Measurements from ENCODE around the gene KLHDC9.

The KLHDC9 gene

DNA sequence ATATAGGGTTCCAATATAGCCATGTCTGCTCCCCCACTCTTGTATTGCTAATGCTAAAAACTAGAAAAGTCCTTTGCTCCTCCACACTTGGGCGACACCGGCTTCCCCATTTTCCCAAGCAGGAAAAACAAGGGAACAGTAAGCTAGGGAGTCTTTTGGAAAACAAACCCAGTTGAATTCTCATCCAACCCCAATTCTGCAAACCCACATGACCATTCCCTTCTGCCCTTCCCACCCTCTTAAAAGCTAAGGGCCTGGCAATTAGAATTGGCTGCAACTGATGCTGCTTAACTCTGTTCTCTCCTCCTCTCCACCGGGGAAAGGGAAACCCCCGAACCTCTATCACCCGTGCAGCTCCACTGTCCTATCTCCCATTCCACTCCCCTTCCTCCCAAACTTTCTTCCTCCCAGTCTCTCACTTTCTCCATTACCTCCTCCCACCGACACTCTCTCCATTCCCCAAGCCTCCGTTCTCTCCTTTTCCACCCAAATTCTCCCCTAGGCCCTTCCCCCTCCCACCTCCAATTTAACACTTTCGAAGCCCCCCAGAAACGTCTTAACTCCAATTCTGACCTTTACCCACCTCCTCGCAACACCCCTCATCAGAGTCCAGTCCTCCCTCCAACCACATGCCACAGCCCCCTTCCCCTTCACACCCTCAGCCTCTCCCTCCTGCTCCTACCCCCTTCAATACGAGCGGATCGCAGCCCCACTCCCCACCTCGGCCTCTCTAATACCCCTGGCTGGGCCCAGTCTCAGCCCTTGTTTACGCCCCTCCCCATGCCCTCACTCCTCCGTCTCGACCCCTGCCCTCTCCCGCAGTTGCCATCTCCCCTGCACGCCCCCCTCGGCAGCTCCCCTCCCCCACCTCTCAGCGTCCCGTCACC lies 33.6 kb downstream of the KLHDC9 start:
- peak; percentile 18 for DNase-seq (ENCODE audit: low spot score)

DNA sequence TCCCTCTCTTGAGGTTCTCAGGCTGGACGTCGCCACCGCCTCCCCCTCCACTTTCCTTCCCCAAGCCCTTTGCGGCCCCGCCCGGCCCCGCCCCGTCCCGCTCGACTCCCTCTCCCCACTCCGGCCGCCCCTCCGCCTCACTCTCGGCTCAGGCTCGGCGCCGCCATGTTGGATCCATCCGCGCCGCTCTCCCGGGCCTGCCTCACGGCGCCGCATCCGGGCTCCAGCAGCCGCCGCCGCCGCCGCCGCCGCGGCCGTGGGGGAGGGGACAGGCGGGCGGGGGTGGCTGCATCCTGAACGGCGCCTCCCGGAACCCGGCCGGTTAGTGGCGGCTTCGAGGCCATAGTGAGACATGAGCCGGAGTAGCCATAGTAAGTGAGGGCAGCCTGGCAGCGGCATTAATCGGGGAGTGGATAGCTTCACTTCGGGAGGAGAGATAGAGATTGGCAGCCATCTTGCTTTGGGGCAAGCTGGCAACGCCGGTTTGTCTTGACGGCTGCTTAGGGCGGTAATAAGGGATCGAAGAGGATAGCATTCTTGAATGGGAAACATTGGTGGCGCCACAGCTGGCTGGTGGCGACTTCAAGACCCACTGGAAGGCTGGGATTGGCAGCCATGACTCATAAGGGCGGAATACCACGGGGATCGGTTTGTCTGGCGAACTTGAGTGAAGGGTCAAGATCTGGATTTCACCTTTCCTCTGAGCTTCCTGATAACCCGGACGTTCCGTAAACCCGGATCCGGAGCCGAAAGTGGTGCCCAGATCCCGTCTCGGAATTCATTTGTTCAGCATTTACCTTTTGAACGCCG lies 34.5 kb downstream of the KLHDC9 start, which contains the start of gene DEDD:
DEDD (minus strand) TSS at position 258 of the 810 bp plus-strand sequence. CDS start 8,205 bp downstream, outside the sequence.
- peak; percentile 93 for DNase-seq (ENCODE audit: low spot score)

DNA sequence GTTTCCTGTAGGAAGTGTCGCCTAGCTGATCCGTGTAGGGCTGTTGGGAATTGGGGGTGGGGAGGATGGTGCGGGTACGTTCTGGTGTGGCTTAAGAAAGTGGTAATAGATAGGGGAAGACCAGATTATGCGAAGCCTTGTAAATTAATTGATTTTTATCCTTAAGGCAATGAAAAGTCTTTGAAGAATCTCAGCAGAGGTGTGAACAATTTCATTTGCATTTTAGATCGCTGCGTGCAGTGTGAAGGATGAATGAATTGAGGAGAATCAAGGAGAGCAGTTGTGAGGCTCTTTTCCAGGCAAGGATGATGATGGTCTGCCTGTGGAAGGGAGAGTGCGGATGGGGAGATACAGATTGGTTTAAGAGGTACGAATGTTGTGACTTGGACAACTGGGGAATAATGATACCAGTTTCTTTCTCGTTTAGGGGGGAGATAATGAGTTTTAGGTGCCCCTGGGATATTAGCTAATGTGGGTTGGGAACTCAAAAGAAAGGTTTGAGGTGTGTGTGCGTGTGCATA lies 35.1 kb downstream of the KLHDC9 start:
- no peak for DNase-seq (ENCODE audit: low spot score)

DNA sequence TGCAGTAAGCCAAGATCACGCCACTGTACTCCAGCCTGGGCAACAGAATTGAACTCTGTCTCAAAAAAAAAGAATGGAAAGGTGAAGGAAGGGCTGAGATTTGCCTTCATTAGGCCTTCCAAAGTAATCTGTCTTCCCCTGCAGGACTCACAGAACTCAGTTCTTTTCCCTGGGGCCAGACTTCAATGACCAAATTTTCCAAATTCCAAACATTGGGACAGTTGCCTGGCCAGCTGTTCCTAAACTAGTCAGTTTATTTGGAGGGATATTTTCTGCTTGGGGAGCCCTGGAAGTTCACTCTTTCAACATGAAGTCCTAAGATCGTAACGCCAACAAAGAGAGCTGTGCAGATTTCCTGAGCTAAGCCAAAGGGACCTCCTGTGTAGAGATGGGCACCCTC lies 39.7 kb downstream of the KLHDC9 start:
- DNase-seq (ENCODE audit: low spot score) = no peak

DNA sequence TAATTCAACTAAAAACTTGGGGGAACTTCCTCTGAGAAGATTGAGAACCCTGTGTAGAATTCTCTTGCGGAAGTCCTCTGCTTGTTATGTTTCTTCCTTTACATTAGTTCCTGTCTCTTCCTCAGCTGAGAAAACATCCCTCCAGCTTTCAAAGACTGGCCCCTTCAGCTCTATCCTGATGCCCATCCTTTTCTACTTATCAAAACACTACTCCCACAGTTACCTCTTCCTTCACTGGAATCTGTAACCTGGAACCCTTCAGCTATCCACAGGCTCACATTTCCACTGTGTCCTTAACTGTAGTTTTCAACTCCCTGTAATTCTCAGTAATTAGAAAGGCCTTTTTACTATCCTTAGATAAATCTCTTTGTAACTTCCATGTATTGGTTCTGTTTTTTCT lies 40.3 kb downstream of the KLHDC9 start:
- DNase-seq (ENCODE audit: low spot score) = no peak

DNA sequence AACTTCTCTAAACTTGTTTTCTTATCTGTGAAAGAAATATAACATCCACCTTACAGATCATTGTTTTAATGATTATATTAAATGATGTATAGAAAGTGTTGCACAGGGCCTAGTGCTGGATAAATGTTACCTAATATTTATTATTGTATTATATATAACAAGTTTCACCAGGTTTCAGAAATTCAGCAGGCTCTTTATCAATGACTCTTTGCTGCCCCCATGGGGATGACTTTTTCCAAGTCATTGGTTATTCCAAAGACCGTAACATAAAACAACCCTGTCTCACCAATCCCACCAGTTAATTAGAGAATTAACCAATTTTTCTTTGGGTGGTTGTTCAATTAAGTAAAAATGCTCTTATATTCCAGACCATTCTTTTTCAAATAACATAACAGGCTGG lies 41.6 kb downstream of the KLHDC9 start:
- DNase-seq (ENCODE audit: low spot score) = no peak

DNA sequence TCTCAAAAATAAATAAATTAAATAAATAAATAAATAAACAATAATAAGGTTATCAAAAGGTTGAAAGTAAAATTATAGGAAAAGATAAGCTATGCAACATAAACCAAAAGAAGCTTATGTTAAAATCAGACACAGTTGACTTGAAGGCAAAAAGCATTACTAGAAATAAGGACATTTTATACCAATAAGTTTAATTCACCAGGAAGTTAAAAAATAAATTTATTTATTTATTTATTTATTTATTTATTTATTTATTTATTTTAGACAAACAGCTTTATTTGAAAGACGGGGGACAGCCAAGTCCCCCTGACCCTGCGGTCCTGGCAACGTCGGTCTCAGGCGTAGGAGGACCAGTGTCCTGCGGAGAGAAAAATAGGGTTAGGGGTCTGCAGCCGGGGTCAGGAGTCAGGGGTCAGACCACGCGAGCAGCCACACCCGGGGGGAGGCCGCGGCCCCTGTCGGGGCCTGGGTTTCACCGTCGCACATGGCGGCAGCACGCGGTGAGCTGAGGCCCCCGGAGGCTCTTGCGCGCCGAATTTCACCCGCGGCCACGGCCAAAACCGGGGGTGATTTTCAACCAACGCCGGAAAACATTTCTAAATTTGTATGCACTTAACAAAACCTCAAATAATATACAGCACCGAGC lies 42.7 kb downstream of the KLHDC9 start:
- DNase-seq (ENCODE audit: low spot score) = no peak

DNA sequence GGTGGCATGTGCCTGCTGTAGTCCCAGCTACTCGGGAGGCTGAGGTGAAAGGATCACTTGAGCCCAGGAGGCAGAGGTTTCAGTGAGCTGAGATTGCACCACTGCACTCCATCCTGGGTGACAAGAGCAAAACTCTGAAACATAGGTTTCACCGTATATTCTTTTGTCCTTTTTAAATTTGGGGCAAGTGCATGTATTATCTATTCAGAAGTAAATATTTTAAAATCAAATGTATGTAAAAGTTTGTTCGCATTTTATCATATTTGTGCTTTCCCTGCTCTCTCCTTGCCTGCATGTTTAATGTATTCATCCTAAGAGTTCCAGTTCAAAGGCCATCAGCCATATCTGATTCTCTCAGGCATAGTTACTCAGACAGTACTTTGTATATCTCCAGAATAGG lies 47.7 kb downstream of the KLHDC9 start:
- no peak for DNase-seq (ENCODE audit: low spot score)
